ENCODE measurements around the gene CHPF.

CHPF gene

GRCh38 chr2:219517954-219518778, 25.4 kb downstream of the CHPF start:
- no peak overlapping the region for H3K27ac ChIP-seq
- TF ChIP-seq CTCF (conservative IDR thresholded peaks at IDR 0.05), result no peak

GRCh38 chr2:219516888-219517287, 26.7 kb downstream of the CHPF start:
- H3K27ac ChIP-seq, result no peak overlapping the region
- TF ChIP-seq CTCF (conservative IDR thresholded peaks at IDR 0.05), result no peak

GRCh38 chr2:219515874-219516629, 27.6 kb downstream of the CHPF start:
- TF ChIP-seq CTCF (conservative IDR thresholded peaks at IDR 0.05), result no peak
- H3K27ac ChIP-seq, result no peak overlapping the region

- no peak for TF ChIP-seq CTCF (conservative IDR thresholded peaks at IDR 0.05)
- no peak overlapping the region for H3K27ac ChIP-seq
Observed at GRCh38 chr2:219514836-219515235, 28.8 kb downstream of the CHPF start.

- TF ChIP-seq CTCF (conservative IDR thresholded peaks at IDR 0.05), result no peak
- no peak within 1 kb of the TSS for H3K27ac ChIP-seq
Observed at GRCh38 chr2:219514196-219514761, 29.3 kb downstream of the CHPF start, which contains the start of gene ASIC4. ASIC4 (plus strand) TSS chr2:219514482; CDS start chr2:219514725, 243 bp downstream.

- no peak overlapping the region for H3K27ac ChIP-seq
- TF ChIP-seq CTCF (conservative IDR thresholded peaks at IDR 0.05), result no peak
Observed at GRCh38 chr2:219513787-219514186, 29.8 kb downstream of the CHPF start.
